ENCODE results near the gene DDI1.

The DDI1 gene

GRCh38 chr11:104075706-104076105, 39.3 kb downstream of the DDI1 start:
- Histone ChIP-seq H3K79me1 (ENCODE audit: low read length) (no peaks in the 10 kb centered on the region), H4K8ac (ENCODE audit: low read depth, low read length) (no peak overlapping the region), H3K79me2 (ENCODE audit: control insufficient read depth, insufficient read depth, low read length, poor library complexity) (no peaks in the 10 kb centered on the region), H4K91ac (ENCODE audit: low read depth, low read length) (no peak overlapping the region), H3K18ac (ENCODE audit: low read length) (no peak overlapping the region), H3K27me3 (ENCODE audit: insufficient read depth, low read length) (no peaks in the 10 kb centered on the region), H3K36me3 (ENCODE audit: control insufficient read depth in 1 of 2, insufficient read depth in 2 of 2, low read length in 2 of 2) (no peaks in the 10 kb centered on the region), H2AFZ (ENCODE audit: insufficient read depth, low read length, poor library complexity) (no peak overlapping the region), H2BK12ac (ENCODE audit: low read length) (no peak overlapping the region), H3K9ac (ENCODE audit: low read length) (no peak overlapping the region), H2AK5ac (ENCODE audit: low read length) (no peak overlapping the region), H3K4me1 (ENCODE audit: control insufficient read depth in 1 of 2, insufficient read depth in 2 of 2, low read length in 2 of 2) (no peaks in the 10 kb centered on the region), H3K4me3 (ENCODE audit: low read depth, low read length) (no peak overlapping the region), H3K9me3 (ENCODE audit: insufficient read depth, low read depth, low read length) (no peaks in the 10 kb centered on the region), H2BK120ac (ENCODE audit: insufficient read depth, low read length, poor library complexity) (no peak overlapping the region), H3K27ac (ENCODE audit: low read depth, low read length) (no peak overlapping the region), H3K4me2 (ENCODE audit: low read length) (no peak overlapping the region), H3K4ac (ENCODE audit: low read depth, low read length) (no peak overlapping the region), H2BK5ac (ENCODE audit: low read depth, low read length, poor library complexity) (no peak overlapping the region), H4K12ac (ENCODE audit: low read depth, low read length) (no peak overlapping the region), H3K23ac (ENCODE audit: low read length) (no peak overlapping the region), H3K14ac (ENCODE audit: low read length) (no peak overlapping the region)
- DNase-seq = no peak
- no CpG with 5 or more reads among the region's 4 CpGs for WGBS (ENCODE audit: extremely low coverage, insufficient coverage, insufficient read length)

DNA sequence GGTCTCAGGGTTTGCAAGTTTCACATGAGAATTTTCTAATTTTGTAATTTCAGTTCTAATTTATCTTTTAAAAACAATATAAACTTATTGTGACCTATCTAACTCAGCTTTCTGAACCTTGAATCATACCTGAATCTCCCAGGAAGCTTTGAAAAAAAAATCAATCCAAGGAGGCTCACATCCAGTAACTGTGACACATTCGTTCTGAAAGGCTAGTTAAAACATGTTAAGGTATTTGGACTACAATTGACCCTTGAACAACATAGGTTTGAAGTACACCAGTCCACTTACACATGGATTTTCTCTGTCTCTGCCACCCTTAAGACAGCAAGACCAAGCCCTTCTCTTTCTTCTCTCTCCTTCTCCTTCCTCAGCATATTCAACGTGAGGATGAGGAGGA, 40.0 kb downstream of the DDI1 start:
- no peaks in the 10 kb centered on the region for H3K79me1 ChIP-seq (ENCODE audit: low read length)
- no peaks in the 10 kb centered on the region for H3K36me3 ChIP-seq (ENCODE audit: control insufficient read depth in 1 of 2, insufficient read depth in 2 of 2, low read length in 2 of 2)
- H3K9me3 ChIP-seq (ENCODE audit: insufficient read depth, low read depth, low read length) = no peaks in the 10 kb centered on the region
- no peak overlapping the region for H2AK5ac ChIP-seq (ENCODE audit: low read length)
- no peak overlapping the region for H3K23ac ChIP-seq (ENCODE audit: low read length)
- no peak overlapping the region for H3K4me2 ChIP-seq (ENCODE audit: low read length)
- H2AFZ ChIP-seq (ENCODE audit: insufficient read depth, low read length, poor library complexity) = no peak overlapping the region
- H3K4ac ChIP-seq (ENCODE audit: low read depth, low read length) = no peak overlapping the region
- H3K4me3 ChIP-seq (ENCODE audit: low read depth, low read length) = no peak overlapping the region
- H3K18ac ChIP-seq (ENCODE audit: low read length) = no peak overlapping the region
- no peak overlapping the region for H4K12ac ChIP-seq (ENCODE audit: low read depth, low read length)
- H3K4me1 ChIP-seq (ENCODE audit: control insufficient read depth in 1 of 2, insufficient read depth in 2 of 2, low read length in 2 of 2) = no peaks in the 10 kb centered on the region
- H3K14ac ChIP-seq (ENCODE audit: low read length) = no peak overlapping the region
- H2BK120ac ChIP-seq (ENCODE audit: insufficient read depth, low read length, poor library complexity) = no peak overlapping the region
- no peak overlapping the region for H3K9ac ChIP-seq (ENCODE audit: low read length)
- no peak overlapping the region for H4K8ac ChIP-seq (ENCODE audit: low read depth, low read length)
- no peak for DNase-seq
- H2BK12ac ChIP-seq (ENCODE audit: low read length) = no peak overlapping the region
- H3K27ac ChIP-seq (ENCODE audit: low read depth, low read length) = no peak overlapping the region
- H4K91ac ChIP-seq (ENCODE audit: low read depth, low read length) = no peak overlapping the region
- WGBS (ENCODE audit: extremely low coverage, insufficient coverage, insufficient read length) = no CpG with 5 or more reads among the region's 2 CpGs
- H2BK5ac ChIP-seq (ENCODE audit: low read depth, low read length, poor library complexity) = no peak overlapping the region
- H3K27me3 ChIP-seq (ENCODE audit: insufficient read depth, low read length) = no peaks in the 10 kb centered on the region
- H3K79me2 ChIP-seq (ENCODE audit: control insufficient read depth, insufficient read depth, low read length, poor library complexity) = no peaks in the 10 kb centered on the region

- WGBS (ENCODE audit: extremely low coverage, insufficient coverage, insufficient read length) = no CpG with 5 or more reads among the region's 4 CpGs
- Histone ChIP-seq H3K36me3 (ENCODE audit: control insufficient read depth in 1 of 2, insufficient read depth in 2 of 2, low read length in 2 of 2) (no peaks in the 10 kb centered on the region), H3K79me1 (ENCODE audit: low read length) (no peaks in the 10 kb centered on the region), H2BK120ac (ENCODE audit: insufficient read depth, low read length, poor library complexity) (no peak overlapping the region), H2BK5ac (ENCODE audit: low read depth, low read length, poor library complexity) (no peak overlapping the region), H4K8ac (ENCODE audit: low read depth, low read length) (no peak overlapping the region), H3K4me1 (ENCODE audit: control insufficient read depth in 1 of 2, insufficient read depth in 2 of 2, low read length in 2 of 2) (no peaks in the 10 kb centered on the region), H3K4me3 (ENCODE audit: low read depth, low read length) (no peak overlapping the region), H4K12ac (ENCODE audit: low read depth, low read length) (no peak overlapping the region), H3K4ac (ENCODE audit: low read depth, low read length) (no peak overlapping the region), H3K9me3 (ENCODE audit: insufficient read depth, low read depth, low read length) (no peaks in the 10 kb centered on the region), H4K91ac (ENCODE audit: low read depth, low read length) (no peak overlapping the region), H3K79me2 (ENCODE audit: control insufficient read depth, insufficient read depth, low read length, poor library complexity) (no peaks in the 10 kb centered on the region), H2AFZ (ENCODE audit: insufficient read depth, low read length, poor library complexity) (no peak overlapping the region), H3K27me3 (ENCODE audit: insufficient read depth, low read length) (no peaks in the 10 kb centered on the region), H3K23ac (ENCODE audit: low read length) (no peak overlapping the region), H3K14ac (ENCODE audit: low read length) (no peak overlapping the region), H3K4me2 (ENCODE audit: low read length) (no peak overlapping the region), H3K27ac (ENCODE audit: low read depth, low read length) (no peak overlapping the region), H2BK12ac (ENCODE audit: low read length) (no peak overlapping the region), H3K18ac (ENCODE audit: low read length) (no peak overlapping the region), H2AK5ac (ENCODE audit: low read length) (no peak overlapping the region), H3K9ac (ENCODE audit: low read length) (no peak overlapping the region)
- DNase-seq = no peak
These were observed 41.8 kb downstream of the DDI1 start for GRCh38 chr11:104078245-104078644.

- no peak overlapping the region for H3K4me3 ChIP-seq (ENCODE audit: low read depth, low read length)
- no peak overlapping the region for H2AFZ ChIP-seq (ENCODE audit: insufficient read depth, low read length, poor library complexity)
- H2AK5ac ChIP-seq (ENCODE audit: low read length) = no peak overlapping the region
- no peak overlapping the region for H4K91ac ChIP-seq (ENCODE audit: low read depth, low read length)
- H3K27me3 ChIP-seq (ENCODE audit: insufficient read depth, low read length) = no peaks in the 10 kb centered on the region
- H3K27ac ChIP-seq (ENCODE audit: low read depth, low read length) = no peak overlapping the region
- no peaks in the 10 kb centered on the region for H3K79me1 ChIP-seq (ENCODE audit: low read length)
- no peak overlapping the region for H3K9ac ChIP-seq (ENCODE audit: low read length)
- DNase-seq = no peak
- H4K12ac ChIP-seq (ENCODE audit: low read depth, low read length) = no peak overlapping the region
- H3K14ac ChIP-seq (ENCODE audit: low read length) = no peak overlapping the region
- H3K79me2 ChIP-seq (ENCODE audit: control insufficient read depth, insufficient read depth, low read length, poor library complexity) = no peaks in the 10 kb centered on the region
- no peak overlapping the region for H2BK5ac ChIP-seq (ENCODE audit: low read depth, low read length, poor library complexity)
- H2BK12ac ChIP-seq (ENCODE audit: low read length) = no peak overlapping the region
- H3K23ac ChIP-seq (ENCODE audit: low read length) = no peak overlapping the region
- H4K8ac ChIP-seq (ENCODE audit: low read depth, low read length) = no peak overlapping the region
- no peaks in the 10 kb centered on the region for H3K9me3 ChIP-seq (ENCODE audit: insufficient read depth, low read depth, low read length)
- no peak overlapping the region for H3K4ac ChIP-seq (ENCODE audit: low read depth, low read length)
- H3K4me1 ChIP-seq (ENCODE audit: control insufficient read depth in 1 of 2, insufficient read depth in 2 of 2, low read length in 2 of 2) = no peaks in the 10 kb centered on the region
- no peak overlapping the region for H3K18ac ChIP-seq (ENCODE audit: low read length)
- no peaks in the 10 kb centered on the region for H3K36me3 ChIP-seq (ENCODE audit: control insufficient read depth in 1 of 2, insufficient read depth in 2 of 2, low read length in 2 of 2)
- no peak overlapping the region for H2BK120ac ChIP-seq (ENCODE audit: insufficient read depth, low read length, poor library complexity)
- H3K4me2 ChIP-seq (ENCODE audit: low read length) = no peak overlapping the region
These were observed 42.6 kb downstream of the DDI1 start for GRCh38 chr11:104078995-104079394.

DNA sequence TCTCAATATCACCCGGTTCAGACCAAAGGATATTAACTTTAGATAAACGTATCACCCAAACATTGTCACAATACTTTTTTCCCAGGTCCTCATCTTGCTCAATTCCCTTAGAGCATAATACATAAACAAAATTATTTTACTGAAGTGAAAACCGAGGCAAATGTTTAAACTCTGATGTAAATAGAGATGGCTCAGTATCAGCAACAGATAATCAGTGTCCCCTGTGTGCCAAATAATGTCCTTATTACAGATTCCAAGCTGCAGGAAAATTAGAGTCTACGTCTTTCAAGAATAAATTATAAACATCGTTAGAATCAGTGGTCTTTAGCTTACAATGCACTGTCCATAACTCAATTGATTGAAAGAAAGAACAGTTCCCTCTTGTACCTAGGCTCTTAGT, 50.2 kb downstream of the DDI1 start:
- Histone ChIP-seq H3K4ac (ENCODE audit: low read depth, low read length) (no peak overlapping the region), H3K18ac (ENCODE audit: low read length) (no peak overlapping the region), H3K27me3 (ENCODE audit: insufficient read depth, low read length) (no peaks in the 10 kb centered on the region), H4K12ac (ENCODE audit: low read depth, low read length) (no peak overlapping the region), H2BK5ac (ENCODE audit: low read depth, low read length, poor library complexity) (no peak overlapping the region), H3K23ac (ENCODE audit: low read length) (no peak overlapping the region), H3K4me3 (ENCODE audit: low read depth, low read length) (no peak overlapping the region), H2AK5ac (ENCODE audit: low read length) (no peak overlapping the region), H3K79me1 (ENCODE audit: low read length) (no peaks in the 10 kb centered on the region), H3K14ac (ENCODE audit: low read length) (no peak overlapping the region), H3K9me3 (ENCODE audit: insufficient read depth, low read depth, low read length) (no peaks in the 10 kb centered on the region), H3K9ac (ENCODE audit: low read length) (no peak overlapping the region), H2AFZ (ENCODE audit: insufficient read depth, low read length, poor library complexity) (no peak overlapping the region), H3K79me2 (ENCODE audit: control insufficient read depth, insufficient read depth, low read length, poor library complexity) (no peaks in the 10 kb centered on the region), H4K91ac (ENCODE audit: low read depth, low read length) (no peak overlapping the region), H3K36me3 (ENCODE audit: control insufficient read depth in 1 of 2, insufficient read depth in 2 of 2, low read length in 2 of 2) (no peaks in the 10 kb centered on the region), H2BK120ac (ENCODE audit: insufficient read depth, low read length, poor library complexity) (no peak overlapping the region), H3K27ac (ENCODE audit: low read depth, low read length) (no peak overlapping the region), H2BK12ac (ENCODE audit: low read length) (no peak overlapping the region), H3K4me2 (ENCODE audit: low read length) (no peak overlapping the region), H4K8ac (ENCODE audit: low read depth, low read length) (no peak overlapping the region), H3K4me1 (ENCODE audit: control insufficient read depth in 1 of 2, insufficient read depth in 2 of 2, low read length in 2 of 2) (no peaks in the 10 kb centered on the region)
- DNase-seq = no peak
- no CpG with 5 or more reads among the region's 5 CpGs for WGBS (ENCODE audit: extremely low coverage, insufficient coverage, insufficient read length)
